OCI-LY3 (cell line): ENCODE measurements around the gene CFAP99.

Source experiments
- EZH2phosphoT487 ChIP-seq: fragments of 200-600 bp; shearing (Covaris generic); IDR thresholded peaks from 2 replicates; pipeline ENCODE4 v1.6.1; 2018; ENCODE audit warnings: antibody characterized with exemption, mixed run types, low read depth
- TF ChIP-seq, protein P1 (sequence below): fragments of 200-600, 300-600 bp; sonication (generic); IDR thresholded peaks from 2 replicates; pipeline ENCODE4 v1.5.1; 2014; ENCODE audit warnings: antibody characterized with exemption, low read length, low read depth

DNA sequence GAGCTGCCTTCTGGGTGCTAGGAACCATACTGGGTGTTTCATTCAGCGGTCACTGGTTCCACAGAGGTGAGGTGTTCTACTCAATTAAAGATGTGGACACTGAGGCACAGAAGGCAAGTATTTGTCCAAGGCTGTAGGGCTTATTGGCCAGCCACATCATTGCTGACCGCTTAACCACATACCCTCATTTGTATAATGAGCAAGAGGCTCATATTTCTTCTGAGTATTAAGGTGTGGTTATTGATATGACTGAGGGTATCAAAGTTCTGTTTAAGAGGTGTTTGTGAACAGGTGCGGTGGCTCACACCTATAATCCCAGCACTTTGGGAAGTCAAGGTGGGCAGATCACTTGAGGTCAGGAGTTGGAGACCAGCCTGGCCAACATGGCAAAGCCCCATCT is 64.5 kb downstream of the CFAP99 start:
- TF ChIP-seq, protein P1, sequence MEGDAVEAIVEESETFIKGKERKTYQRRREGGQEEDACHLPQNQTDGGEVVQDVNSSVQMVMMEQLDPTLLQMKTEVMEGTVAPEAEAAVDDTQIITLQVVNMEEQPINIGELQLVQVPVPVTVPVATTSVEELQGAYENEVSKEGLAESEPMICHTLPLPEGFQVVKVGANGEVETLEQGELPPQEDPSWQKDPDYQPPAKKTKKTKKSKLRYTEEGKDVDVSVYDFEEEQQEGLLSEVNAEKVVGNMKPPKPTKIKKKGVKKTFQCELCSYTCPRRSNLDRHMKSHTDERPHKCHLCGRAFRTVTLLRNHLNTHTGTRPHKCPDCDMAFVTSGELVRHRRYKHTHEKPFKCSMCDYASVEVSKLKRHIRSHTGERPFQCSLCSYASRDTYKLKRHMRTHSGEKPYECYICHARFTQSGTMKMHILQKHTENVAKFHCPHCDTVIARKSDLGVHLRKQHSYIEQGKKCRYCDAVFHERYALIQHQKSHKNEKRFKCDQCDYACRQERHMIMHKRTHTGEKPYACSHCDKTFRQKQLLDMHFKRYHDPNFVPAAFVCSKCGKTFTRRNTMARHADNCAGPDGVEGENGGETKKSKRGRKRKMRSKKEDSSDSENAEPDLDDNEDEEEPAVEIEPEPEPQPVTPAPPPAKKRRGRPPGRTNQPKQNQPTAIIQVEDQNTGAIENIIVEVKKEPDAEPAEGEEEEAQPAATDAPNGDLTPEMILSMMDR: no peak
- TF ChIP-seq EZH2phosphoT487: no peak
